Activated gamma-delta T cell (primary cell): ENCODE measurements around the gene TBC1D24.

Source experiments
- DNase-seq: peaks from one replicate; lab custom pipeline; 2025; lab: John Stamatoyannopoulos, UW

Gene TBC1D24

GRCh38 chr16:2450535-2450934, 24.4 kb upstream of the TBC1D24 start:
- no peak for DNase-seq

- no peak for DNase-seq
Observed at GRCh38 chr16:2450975-2451381, 23.9 kb upstream of the TBC1D24 start.

DNA sequence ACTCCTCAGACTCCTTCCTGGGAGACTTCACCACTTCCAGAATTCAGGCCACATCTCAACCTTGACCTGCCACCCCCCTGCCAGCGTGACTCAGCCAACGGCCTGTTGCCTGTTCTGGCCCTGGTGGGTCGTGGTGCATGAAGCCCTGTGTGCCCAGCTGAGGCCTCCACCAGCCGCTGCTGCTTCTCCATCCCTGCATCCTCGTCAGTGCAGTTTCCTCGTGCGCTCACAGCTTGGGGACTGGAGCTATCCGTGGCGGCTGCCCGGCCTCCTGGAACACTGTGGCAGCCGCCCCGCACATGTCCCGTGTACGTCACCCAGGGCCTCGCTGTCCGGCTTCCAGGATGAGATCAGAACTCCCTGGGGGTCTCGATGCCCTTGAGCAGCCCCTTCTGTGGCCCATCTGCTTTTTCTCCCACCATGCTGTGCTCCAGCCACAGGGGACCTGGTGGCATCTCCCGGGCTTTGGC, 23.0 kb upstream of the TBC1D24 start:
- no peak for DNase-seq

DNA sequence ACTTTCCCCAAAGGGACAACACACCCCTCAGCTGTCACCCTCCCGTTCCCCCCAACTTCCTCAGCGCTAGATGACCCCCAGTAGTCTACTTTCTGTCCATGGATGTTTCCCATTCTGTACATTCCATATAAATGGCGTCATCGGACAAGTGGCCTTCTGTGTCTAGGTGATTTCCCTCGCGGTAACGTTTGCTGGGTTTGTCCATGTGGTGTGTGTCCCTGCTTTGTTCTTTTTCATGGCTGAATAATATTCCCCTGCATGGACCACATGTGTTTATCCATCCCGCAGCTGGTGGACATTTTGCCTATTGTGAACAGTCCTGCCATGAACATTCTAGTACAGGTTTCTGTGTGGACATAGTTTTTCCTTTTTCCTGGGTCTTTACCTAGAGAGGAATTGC, 22.3 kb upstream of the TBC1D24 start:
- no peak for DNase-seq

GRCh38 chr16:2455081-2455845, 19.7 kb upstream of the TBC1D24 start:
- no peak for DNase-seq

GRCh38 chr16:2456551-2457153, 18.3 kb upstream of the TBC1D24 start:
- no peak for DNase-seq

GRCh38 chr16:2457267-2457666, 17.7 kb upstream of the TBC1D24 start:
- no peak for DNase-seq

DNA sequence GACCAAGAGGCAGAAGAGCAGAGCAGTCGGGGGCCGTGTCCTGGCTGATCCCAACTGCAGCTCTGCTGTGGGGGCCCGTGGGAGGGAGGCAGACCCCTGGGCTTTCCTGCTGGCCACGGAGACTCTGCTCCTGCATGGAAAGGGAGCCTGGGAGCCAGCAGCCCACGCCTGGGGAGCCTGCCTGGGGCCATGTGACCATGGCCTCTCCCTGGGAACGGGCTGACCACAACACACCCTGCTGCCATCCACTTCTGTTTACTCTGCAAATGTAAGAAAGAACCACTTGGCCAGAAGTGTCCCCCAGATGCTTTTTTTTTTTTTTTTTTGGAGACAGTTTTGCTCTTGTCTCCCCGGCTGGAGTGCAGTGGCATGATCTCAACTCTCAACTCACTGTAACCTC, 17.0 kb upstream of the TBC1D24 start:
- DNase-seq: no peak

DNA sequence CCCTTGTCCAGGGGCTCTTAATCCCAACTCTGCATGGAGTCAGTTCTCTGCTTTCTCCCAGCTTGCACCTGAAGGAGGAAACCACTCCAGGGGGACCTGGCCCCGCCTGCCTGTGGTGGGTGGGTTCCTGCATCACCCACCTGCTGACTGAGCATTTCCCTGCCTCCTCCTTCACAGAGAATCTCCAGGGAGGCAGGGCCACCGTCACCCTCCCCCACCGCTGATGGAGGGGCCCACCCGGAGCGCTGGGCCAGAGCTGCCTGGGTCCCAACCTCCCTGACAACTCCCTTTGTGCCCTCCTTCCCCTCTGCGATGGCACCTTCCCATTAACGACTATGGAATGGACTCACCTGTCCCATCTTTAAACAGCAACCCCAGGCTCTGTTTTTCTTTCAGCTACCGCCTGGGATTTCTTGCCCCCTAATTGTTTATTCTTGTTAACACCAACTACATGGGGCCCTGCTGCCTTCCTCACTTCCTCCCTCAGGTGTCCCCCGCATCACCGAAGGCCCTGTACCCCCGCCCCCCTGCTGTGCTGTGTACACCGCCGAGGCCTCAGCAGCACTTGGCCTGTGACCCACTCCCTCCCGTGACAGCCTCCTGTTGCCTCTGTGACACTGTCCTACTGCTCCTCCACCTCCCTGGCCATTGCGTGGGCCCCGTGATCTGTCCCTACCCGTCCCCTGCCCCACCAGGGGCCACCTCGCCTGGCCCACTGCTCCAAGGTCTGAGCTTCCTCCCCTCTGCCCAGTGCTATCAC, 15.9 kb upstream of the TBC1D24 start:
- no peak for DNase-seq

GRCh38 chr16:2459647-2460390, 15.1 kb upstream of the TBC1D24 start, which contains the start of gene TEDC2:
Gene TEDC2 (plus strand): TSS chr16:2460109. CDS start chr16:2460145, 36 bp downstream.
- peak; percentile 89 for DNase-seq

GRCh38 chr16:2460391-2460713, 14.6 kb upstream of the TBC1D24 start:
- no peak for DNase-seq

DNA sequence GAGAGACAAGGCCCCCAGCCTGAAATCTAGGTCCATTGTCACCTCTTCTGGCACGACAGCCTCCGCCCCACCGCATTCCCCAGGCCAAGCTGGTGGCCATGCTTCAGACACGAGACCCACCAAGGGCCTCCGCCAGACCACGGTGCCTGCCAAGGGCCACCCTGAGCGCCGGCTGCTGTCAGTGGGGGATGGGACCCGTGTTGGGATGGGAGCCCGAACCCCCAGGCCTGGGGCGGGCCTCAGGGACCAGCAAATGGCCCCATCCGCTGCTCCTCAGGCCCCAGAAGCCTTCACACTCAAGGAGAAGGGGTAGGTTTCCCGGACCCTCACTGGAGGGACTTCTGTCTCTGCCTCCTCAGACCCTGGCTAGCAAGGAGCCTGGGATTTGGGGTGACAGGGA, 14.0 kb upstream of the TBC1D24 start:
- no peak for DNase-seq

DNA sequence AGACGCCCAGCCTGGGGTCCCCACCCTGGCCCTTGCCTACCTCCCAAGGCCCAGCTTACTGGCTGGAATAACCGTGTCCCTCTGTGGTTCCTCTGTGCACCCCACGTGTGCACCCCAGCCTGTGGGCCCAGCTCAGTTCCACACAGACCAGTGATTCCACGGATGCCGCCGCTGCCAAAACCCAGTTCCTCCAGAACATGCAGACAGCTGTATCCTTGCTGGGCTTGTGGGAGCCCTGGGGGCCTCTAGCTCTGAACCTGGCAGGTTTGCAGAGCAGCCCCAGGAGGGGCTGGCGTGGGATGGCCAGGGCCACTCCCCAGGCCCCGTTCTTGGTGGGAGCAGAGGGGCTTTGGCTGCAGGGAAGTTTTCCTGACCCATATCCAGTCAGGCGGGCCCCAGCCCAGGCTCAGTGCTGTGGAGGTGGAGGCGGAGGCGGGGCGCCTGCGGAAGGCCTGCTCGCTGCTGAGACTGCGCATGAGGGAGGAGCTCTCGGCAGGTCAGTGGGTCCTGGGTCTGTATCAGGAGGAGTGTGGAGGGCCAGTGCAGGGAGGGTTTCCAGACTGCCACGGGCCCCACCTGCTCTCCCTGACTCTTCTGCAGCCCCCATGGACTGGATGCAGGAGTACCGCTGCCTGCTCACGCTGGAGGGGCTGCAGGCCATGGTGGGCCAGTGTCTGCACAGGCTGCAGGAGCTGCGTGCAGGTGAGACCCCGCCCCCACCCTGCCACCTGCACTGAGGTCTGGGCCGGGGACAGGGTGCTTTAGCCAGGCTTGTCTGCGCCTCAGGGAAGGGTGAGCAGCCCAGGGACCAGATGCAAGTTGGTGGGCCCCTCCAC, 12.7 kb upstream of the TBC1D24 start:
- no peak for DNase-seq

- DNase-seq: no peak
Observed at GRCh38 chr16:2464333-2464732, 10.6 kb upstream of the TBC1D24 start.

GRCh38 chr16:2465653-2466415, 9.1 kb upstream of the TBC1D24 start:
- no peak for DNase-seq

GRCh38 chr16:2466667-2467527, 8.0 kb upstream of the TBC1D24 start:
- DNase-seq: no peak

GRCh38 chr16:2467528-2468232, 7.2 kb upstream of the TBC1D24 start:
- DNase-seq: no peak

DNA sequence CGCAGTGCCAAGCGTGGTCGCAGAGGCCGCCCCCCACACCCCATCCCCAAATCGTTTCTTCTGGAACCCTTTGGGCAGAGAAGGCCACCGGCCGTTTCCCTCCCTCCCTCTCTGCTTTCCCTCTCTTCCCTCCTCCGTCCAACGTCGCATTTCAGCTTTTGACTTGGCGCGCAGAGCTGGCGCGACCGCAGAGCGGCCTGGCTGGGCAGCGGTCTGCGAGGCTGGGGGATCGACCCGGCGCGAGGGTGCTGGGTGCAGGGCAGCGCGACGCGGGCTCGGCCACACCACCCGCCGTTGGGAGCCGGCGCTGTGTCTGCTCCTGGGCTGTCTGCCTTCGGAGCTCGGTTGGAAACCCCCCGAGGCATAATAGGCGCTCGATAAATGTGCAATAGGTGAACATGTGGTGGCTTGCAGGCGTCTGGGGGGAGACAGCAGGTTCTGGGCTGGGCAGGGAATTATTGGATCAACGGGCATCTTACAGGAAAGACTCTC, 6.6 kb upstream of the TBC1D24 start:
- no peak for DNase-seq
